Raji (cell line): Measurements from ENCODE around the gene C3orf33.

Experiments used
- POLR2A ChIP-seq: IDR thresholded peaks from 2 replicates; pipeline ENCODE4 v1.6.1; 2011; ENCODE audit warnings: low read depth, low read length, control low read depth; ENCODE audit not compliant: insufficient read depth

C3orf33 gene

DNA sequence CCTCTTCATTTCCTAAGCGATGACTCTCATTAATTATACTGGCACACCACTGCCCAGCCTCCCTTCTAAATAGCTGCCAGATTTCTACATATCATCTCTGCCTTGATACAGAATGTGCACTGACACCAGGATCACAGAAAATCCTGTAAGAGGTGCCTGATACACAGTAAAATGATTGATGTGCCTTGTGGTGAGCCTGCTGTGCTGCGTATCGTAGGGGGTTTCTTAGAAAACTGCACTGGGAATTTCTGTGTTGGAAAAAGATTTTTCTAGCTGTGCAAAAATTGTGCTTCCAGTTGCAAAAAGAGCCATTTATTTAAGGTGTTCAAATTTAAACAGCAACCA, 58.2 kb downstream of the C3orf33 start:
- no peak for TF ChIP-seq POLR2A

- TF ChIP-seq POLR2A = no peak
Observed at GRCh38 chr3:155747286-155747945, 58.7 kb downstream of the C3orf33 start.

DNA sequence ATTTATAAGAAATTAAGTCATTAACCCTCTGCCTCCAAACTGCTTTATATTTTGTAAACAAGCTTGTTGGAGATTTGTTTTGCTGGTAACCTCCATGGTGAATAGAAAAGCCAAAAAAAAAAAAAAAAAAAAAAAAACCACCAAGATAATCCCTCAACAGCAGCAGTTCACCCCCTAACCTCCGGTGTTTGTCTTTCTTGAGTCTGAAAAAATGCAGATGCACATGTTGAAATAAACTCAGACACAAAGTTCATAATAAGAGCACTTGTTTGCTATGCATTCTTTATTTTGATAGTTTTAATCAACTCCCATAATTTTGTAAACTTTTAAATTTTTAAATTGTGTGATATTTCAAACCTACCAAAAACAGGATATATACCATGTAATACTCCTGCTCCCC, 59.4 kb downstream of the C3orf33 start:
- no peak for TF ChIP-seq POLR2A

DNA sequence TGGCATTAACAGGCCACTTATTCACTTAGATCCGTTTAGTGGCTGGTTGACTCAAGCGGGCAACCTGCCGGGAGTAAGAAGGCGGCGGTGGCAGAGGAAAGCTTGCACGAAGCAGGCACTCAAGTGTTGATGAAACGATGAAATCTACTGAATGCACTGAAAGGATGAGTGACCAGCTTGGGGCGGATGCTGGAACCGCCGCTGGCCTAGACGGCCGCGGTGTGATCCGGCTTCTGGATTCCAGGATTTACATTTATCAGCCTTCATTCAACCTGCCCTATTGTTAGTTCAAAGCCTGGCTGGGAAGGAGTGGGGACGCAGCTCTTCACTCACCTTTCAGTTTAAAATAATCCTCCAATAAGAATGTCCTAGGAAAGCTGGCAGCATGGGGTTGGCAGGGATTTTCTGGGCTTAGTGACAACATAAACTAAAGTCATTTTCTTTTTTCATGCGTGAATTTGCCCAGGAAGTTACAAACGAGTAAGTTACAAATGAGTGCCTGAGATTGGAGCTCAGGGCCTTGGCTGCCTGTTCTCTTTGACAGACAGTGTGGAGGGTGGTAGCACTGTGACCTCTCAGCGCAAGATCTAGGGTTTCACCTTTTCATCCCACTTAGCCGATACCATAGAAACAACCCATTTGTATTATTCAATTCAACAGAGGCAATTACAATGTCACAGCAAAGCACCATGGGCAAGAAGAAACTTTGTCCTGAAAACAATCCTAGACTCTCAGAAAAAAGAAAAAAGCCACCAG, 60.1 kb downstream of the C3orf33 start:
- no peak for TF ChIP-seq POLR2A

- TF ChIP-seq POLR2A = 0 out of 2 replicates have a peak, but pooled peaks have one; percentile 10
Observed at GRCh38 chr3:155744626-155745324, 61.3 kb downstream of the C3orf33 start, which contains the start of gene PLCH1. TSS of gene PLCH1 (minus strand) at chr3:155745071. CDS start at chr3:155704224, 40,847 bp downstream.

- peak; percentile 44; the same call in 1 of the 2 replicates for TF ChIP-seq POLR2A
Observed at GRCh38 chr3:155744010-155744625, 62.0 kb downstream of the C3orf33 start.

DNA sequence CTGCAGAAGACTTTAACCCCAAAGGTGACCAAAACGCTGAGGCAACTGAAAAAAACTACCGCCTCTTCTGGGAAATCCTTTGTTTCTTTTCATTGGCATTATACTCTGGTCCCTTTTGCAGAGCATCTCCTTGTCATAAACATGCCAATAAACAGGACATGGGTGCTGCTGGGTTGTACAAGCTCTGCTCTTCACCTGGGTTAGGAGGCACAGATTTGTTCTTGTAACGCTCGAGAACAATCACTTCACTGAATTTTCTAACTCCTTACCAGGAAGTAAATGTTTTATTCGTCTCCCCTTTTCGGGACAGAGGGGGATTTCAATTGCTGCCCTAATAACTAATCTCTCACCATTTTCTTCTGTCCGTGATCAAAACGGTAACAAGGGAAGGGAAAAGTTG, 62.5 kb downstream of the C3orf33 start:
- TF ChIP-seq POLR2A = no peak

GRCh38 chr3:155742349-155742965, 63.6 kb downstream of the C3orf33 start:
- no peak for TF ChIP-seq POLR2A

- no peak for TF ChIP-seq POLR2A
Observed at GRCh38 chr3:155741603-155742002, 64.5 kb downstream of the C3orf33 start.

DNA sequence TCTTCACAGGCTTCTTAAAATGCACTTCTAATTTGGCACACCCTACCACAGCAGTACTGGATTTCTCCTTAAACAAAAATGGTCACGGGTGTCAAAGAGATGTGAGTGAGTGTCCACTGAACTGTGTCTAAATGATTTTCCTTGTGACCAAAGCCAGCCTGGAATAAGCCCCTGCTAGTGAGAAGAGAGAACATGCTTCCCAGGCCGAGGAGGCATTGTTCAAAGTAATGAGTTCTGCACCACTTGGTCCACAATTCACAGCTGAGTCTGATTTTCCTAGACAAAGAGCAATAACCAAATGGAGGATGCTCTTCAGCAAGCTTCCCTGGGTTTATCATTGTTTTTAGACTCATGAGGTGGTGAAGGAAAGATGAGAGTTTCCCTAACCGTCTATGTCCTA, 65.0 kb downstream of the C3orf33 start:
- TF ChIP-seq POLR2A = no peak

GRCh38 chr3:155739154-155739553, 66.9 kb downstream of the C3orf33 start:
- TF ChIP-seq POLR2A = no peak

GRCh38 chr3:155738580-155739076, 67.5 kb downstream of the C3orf33 start:
- TF ChIP-seq POLR2A = no peak

DNA sequence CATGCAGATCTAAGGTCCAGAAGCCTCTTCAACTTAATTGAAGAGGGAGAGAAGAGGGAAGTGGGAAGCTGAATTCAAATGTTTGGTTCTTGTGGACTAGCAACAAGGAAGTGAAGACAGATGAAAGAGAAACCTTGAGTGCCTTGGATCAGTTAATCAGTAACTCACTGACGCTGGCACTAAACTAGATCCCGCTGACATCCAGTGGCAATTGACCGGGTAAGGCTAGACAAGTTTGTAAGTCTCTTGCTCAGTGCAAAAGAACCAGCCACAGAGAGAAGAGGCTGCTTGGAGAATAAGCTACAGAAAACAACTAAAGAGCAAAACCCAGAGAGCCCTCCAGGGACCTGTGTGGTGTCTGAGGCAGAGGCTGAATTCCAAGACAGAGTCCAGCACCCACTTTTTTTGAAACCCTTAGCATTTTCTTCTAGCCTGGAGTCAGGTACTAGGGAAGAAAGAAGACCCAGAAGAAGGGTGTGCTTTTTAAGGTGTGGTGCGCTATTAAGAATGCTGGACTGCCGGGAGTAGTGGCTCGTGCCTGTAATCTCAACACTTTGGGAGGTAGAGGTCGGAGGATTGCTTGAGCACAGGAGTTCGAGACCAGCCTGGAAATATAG, 68.1 kb downstream of the C3orf33 start:
- TF ChIP-seq POLR2A = no peak

GRCh38 chr3:155736381-155736780, 69.7 kb downstream of the C3orf33 start:
- TF ChIP-seq POLR2A = no peak
